Liver (tissue), 9 donors: ENCODE measurements around the gene ZNF563. TPM values are rescaled to one million over a fixed set of nuclear protein-coding genes. Genes with fewer than 3 reads are reported as not detected.
A peak's percentile ranks its signal among the peaks of the same experiment; 100 is the strongest.

Experiments
- DNase-seq: peaks from one replicate; pipeline ENCODE4 v3.0.0-alpha.2; 2017; ENCODE audit warnings: low spot score
- H3K27ac ChIP-seq, 2 donors: one replicate each; pipeline ENCODE4 v1.7.0; 2013; ENCODE audit warnings: inconsistent platforms in 2 of 2, low read length in 2 of 2, control low read depth in 1 of 2, low read depth in 1 of 2, mild to moderate bottlenecking in 1 of 2
- H3K27me3 ChIP-seq, 4 donors: one replicate each; pipeline versions ENCODE4 v1.6.1 to v1.7.0; 2013; ENCODE audit warnings: low read length in 3 of 4, inconsistent platforms in 1 of 4, mild to moderate bottlenecking in 1 of 4, moderate library complexity in 1 of 4; ENCODE audit not compliant: control insufficient read depth in 4 of 4, insufficient read depth in 4 of 4
- H3K36me3 ChIP-seq, 4 donors: one replicate each; pipeline versions ENCODE4 v1.6.1 to v1.7.0; 2013; ENCODE audit warnings: low read length in 3 of 4, mild to moderate bottlenecking in 3 of 4, low read depth in 1 of 4, moderate library complexity in 1 of 4; ENCODE audit not compliant: control insufficient read depth in 4 of 4, insufficient read depth in 3 of 4
- H3K4me1 ChIP-seq, 4 donors: one replicate each; pipeline versions ENCODE4 v1.6.1 to v1.7.0; 2013; ENCODE audit warnings: low read length in 3 of 4, mild to moderate bottlenecking in 3 of 4, moderate library complexity in 1 of 4; ENCODE audit not compliant: control insufficient read depth in 4 of 4, insufficient read depth in 4 of 4
- H3K4me3 ChIP-seq, 3 donors: one replicate each; pipeline versions ENCODE4 v1.6.1 to v1.7.0; 2013; ENCODE audit warnings: low read length in 3 of 3, control low read depth in 1 of 3, low read depth in 1 of 3, mild to moderate bottlenecking in 1 of 3
- H3K9ac ChIP-seq, 2 donors: one replicate each; pipeline ENCODE4 v1.7.0; 2013; ENCODE audit warnings: low read length in 2 of 2, mild to moderate bottlenecking in 2 of 2, moderate library complexity in 2 of 2, control low read depth in 1 of 2, low read depth in 1 of 2
- H3K9me3 ChIP-seq, 4 donors: one replicate each; pipeline versions ENCODE4 v1.6.1 to v1.7.0; 2013; ENCODE audit warnings: low read length in 3 of 4; ENCODE audit not compliant: control insufficient read depth in 4 of 4
- ATF3 ChIP-seq: IDR thresholded peaks from 2 replicates; pipeline ENCODE4 v1.6.1; 2016; ENCODE audit warnings: antibody characterized with exemption
- CTCF ChIP-seq: fragments of 150-350 bp; IDR thresholded peaks from 2 replicates; pipeline ENCODE4 v1.5.1; 2017; ENCODE audit warnings: improper control_type of control experiment, low read depth, low read length; ENCODE audit not compliant: missing input control
- EGR1 ChIP-seq, 2 donors: IDR thresholded peaks; 2 replicates each; pipeline ENCODE4 v1.6.1; 2016 to 2018; ENCODE audit warnings: antibody characterized with exemption in 2 of 2, low read depth in 2 of 2
- FOXA1 ChIP-seq: IDR thresholded peaks from 2 replicates; pipeline ENCODE4 v1.6.1; 2016; ENCODE audit warnings: antibody characterized with exemption
- FOXA2 ChIP-seq: IDR thresholded peaks from 2 replicates; pipeline ENCODE4 v1.6.1; 2016; ENCODE audit warnings: antibody characterized with exemption
- GABPA ChIP-seq, 2 donors: IDR thresholded peaks in 1 of 2; conservative IDR thresholded peaks in 1 of 2; 2 replicates each; pipeline ENCODE4 v1.6.1; 2016; ENCODE audit warnings: antibody characterized with exemption in 2 of 2, mild to moderate bottlenecking in 1 of 2, moderate library complexity in 1 of 2
- HNF4A ChIP-seq, 2 donors: conservative IDR thresholded peaks; 2 replicates each; pipeline ENCODE4 v1.6.1; 2016; ENCODE audit warnings: antibody characterized with exemption in 2 of 2, mild to moderate bottlenecking in 2 of 2
- HNF4G ChIP-seq: IDR thresholded peaks from 2 replicates; pipeline ENCODE4 v1.6.1; 2016; ENCODE audit warnings: antibody characterized with exemption
- JUND ChIP-seq, 2 donors: IDR thresholded peaks; 2 replicates each; pipeline ENCODE4 v1.6.1; 2016; ENCODE audit warnings: antibody characterized with exemption in 2 of 2
- MAX ChIP-seq: IDR thresholded peaks from 2 replicates; pipeline ENCODE4 v1.6.1; 2016; ENCODE audit warnings: antibody characterized with exemption
- NR2F2 ChIP-seq: IDR thresholded peaks from 2 replicates; pipeline ENCODE4 v1.6.1; 2016; ENCODE audit warnings: antibody characterized with exemption
- RAD21 ChIP-seq, 2 donors: IDR thresholded peaks; 2 replicates each; pipeline ENCODE4 v1.6.1; 2016; ENCODE audit warnings: antibody characterized with exemption in 2 of 2, mild to moderate bottlenecking in 2 of 2
- REST ChIP-seq: IDR thresholded peaks from 2 replicates; pipeline ENCODE4 v1.6.1; 2016; ENCODE audit warnings: antibody characterized with exemption, mild to moderate bottlenecking
- RXRA ChIP-seq, 2 donors: IDR thresholded peaks; 2 replicates each; pipeline ENCODE4 v1.6.1; 2017 to 2018; ENCODE audit warnings: antibody characterized with exemption in 2 of 2, mild to moderate bottlenecking in 1 of 2
- SP1 ChIP-seq: IDR thresholded peaks from 2 replicates; pipeline ENCODE4 v1.6.1; 2018; ENCODE audit warnings: antibody characterized with exemption, mild to moderate bottlenecking
- TAF1 ChIP-seq: conservative IDR thresholded peaks from 2 replicates; pipeline ENCODE4 v1.6.1; 2016; ENCODE audit warnings: antibody characterized with exemption, mild to moderate bottlenecking
- YY1 ChIP-seq: IDR thresholded peaks from 2 replicates; pipeline ENCODE4 v1.6.1; 2016; ENCODE audit warnings: antibody characterized with exemption, mild to moderate bottlenecking
- ZBTB33 ChIP-seq: IDR thresholded peaks from 2 replicates; pipeline ENCODE4 v1.6.1; 2016; ENCODE audit warnings: antibody characterized with exemption
- WGBS: extraction: QIAGEN DNeasy Blood & Tissue Kit; methylation state at CpG from one replicate; pipeline ENCODE4 v1.1.7; 2013; 5-methylcytosine and 5-hydroxymethylcytosine counted together
- polyA plus RNA-seq, 2 donors: library from polyadenylated mRNA; stranded (reverse) in 1 of 2; unstranded in 1 of 2; fragments of 200-250 nt in 1 of 2; fragments of >200 nt in 1 of 2; fragmentation: Nextera tagmentation in 1 of 2; extraction: Ambion mirVana in 1 of 2; gene quantifications; one replicate each; pipeline versions ENCODE4 v1.2.1 to v1.2.3, GENCODE V29; 2013 to 2015
- total RNA-seq, 2 donors: library from RNA; depleted of rRNA; stranded (reverse); fragments of >200 nt; gene quantifications; one replicate each; pipeline ENCODE4 v1.2.3, GENCODE V29; 2014
- donor health status: healthy.
- donor health status: healthy.
- donor health status: healthy.
- donor health status: healthy.
- donor health status: healthy.

Gene ZNF563
- total and polyA plus RNA-seq, 4 donors = 2.5 to 15.8 (median 6.9) TPM

- Histone ChIP-seq H3K36me3 (peaks cover 0 to 5% (median 3%) of the 10 kb centered on the region in 4 donors), H3K4me3 (peak overlapping the region; percentile 70 to 88 (median 83)), H3K9ac (peak overlapping the region; percentile 57 to 84), H3K4me1 (peaks cover 9 to 17% (median 15%) of the 10 kb centered on the region in 4 donors), H3K27me3 (no peaks in the 10 kb centered on the region), H3K27ac (peak overlapping the region; percentile 95 to 97), H3K9me3 (no peaks in the 10 kb centered on the region)
- TF ChIP-seq YY1 (peak; percentile 53), EGR1 (IDR thresholded peaks at IDR 0.05; ENCODE audit: low read depth in 2 of 2) (peak in 1 of 2 donors; percentile 32), RXRA (IDR thresholded peaks at IDR 0.05) (peak; percentile 78 to 88), FOXA1 (no peak), FOXA2 (no peak), HNF4A (conservative IDR thresholded peaks at IDR 0.05) (peak; percentile 33 to 72), ZBTB33 (peak; percentile 62), HNF4G (no peak), TAF1 (peak; percentile 93), MAX (peak; percentile 72), JUND (IDR thresholded peaks at IDR 0.05) (peak in 1 of 2 donors; percentile 50), ATF3 (no peak), NR2F2 (no peak), GABPA (IDR thresholded peaks at IDR 0.05 in 1 of 2, conservative IDR thresholded peaks at IDR 0.05 in 1 of 2) (peak in 1 of 2 donors; percentile 83), CTCF (no peak), REST (peak; percentile 85), RAD21 (IDR thresholded peaks at IDR 0.05) (peak in 1 of 2 donors; percentile 68), SP1 (peak; percentile 67)
- under 1% methylated on average over 18 of the region's 18 CpGs for WGBS
- DNase-seq = peak; percentile 76
Measured at GRCh38 chr19:12293777-12294248, 39.6 kb downstream of the ZNF563 start.
